Heart right ventricle (tissue), 16 donors: Measurements from ENCODE around the gene JPT2. TPM values are rescaled to one million over a fixed set of nuclear protein-coding genes. Genes with fewer than 3 reads are reported as not detected.
"Not testable (repeated sequence)": the region's sequence is repeated elsewhere in the genome, so short reads cannot be mapped to it uniquely, and the experiment has no call there.

Source experiments
- ATAC-seq, 8 donors: fragments of 200-7000 bp; cut with Tn5 transposase; one replicate each; pipeline ENCODE4 v1.9.1; 2020; ENCODE audit warnings: mild to moderate bottlenecking in 8 of 8, moderate library complexity in 8 of 8, moderate number of reproducible peaks in 1 of 8
- DNase-seq, 2 donors: peaks; one replicate each; pipeline ENCODE4 v3.0.0-alpha.2; 2020
- H3K27ac ChIP-seq, 10 donors: fragments of 200-600 bp; sonication (generic) in 2 of 10; one replicate each; pipeline versions ENCODE4 v1.5.0 to v1.8.0; 2020 to 2022; ENCODE audit warnings: mild to moderate bottlenecking in 3 of 10
- H3K27me3 ChIP-seq, 7 donors: fragments of 200-600 bp; one replicate each; pipeline ENCODE4 v1.8.0; 2021 to 2022; ENCODE audit warnings: mild to moderate bottlenecking in 2 of 7
- H3K36me3 ChIP-seq, 9 donors: fragments of 200-600 bp; sonication (generic) in 1 of 9; one replicate each; pipeline versions ENCODE4 v1.5.0 to v1.8.0; 2020 to 2022; ENCODE audit warnings: mild to moderate bottlenecking in 2 of 9
- H3K4me1 ChIP-seq, 9 donors: fragments of 200-600 bp; sonication (generic) in 1 of 9; one replicate each; pipeline versions ENCODE4 v1.5.0 to v1.8.0; 2020 to 2022; ENCODE audit warnings: mild to moderate bottlenecking in 4 of 9
- H3K4me3 ChIP-seq, 10 donors: fragments of 200-600 bp; sonication (generic) in 2 of 10; one replicate each; pipeline versions ENCODE4 v1.5.0 to v1.8.0; 2020 to 2022; ENCODE audit warnings: mild to moderate bottlenecking in 7 of 10, moderate library complexity in 2 of 10
- H3K9me3 ChIP-seq, 11 donors: fragments of 200-600 bp in 10 of 11; sonication (generic) in 2 of 11; one replicate each; pipeline versions ENCODE4 v1.5.0 to v1.8.0; 2013 to 2022; ENCODE audit warnings: mild to moderate bottlenecking in 2 of 11, control low read depth in 1 of 11, moderate library complexity in 1 of 11
- WGBS, 2 donors: extraction: QIAGEN DNeasy Blood & Tissue Kit; methylation state at CpG; one replicate each; pipeline ENCODE4 v1.1.7; 2013; ENCODE audit warnings: inconsistent platforms in 1 of 2; 5-methylcytosine and 5-hydroxymethylcytosine counted together
- intact Hi-C, 10 donors: fragments of 100-400 bp; cut with DNase I; formaldehyde crosslinking; loops; one replicate each; pipeline versions ENCODE4 v1.11.1 to v1.14.2; 2022
- polyA plus RNA-seq, 2 donors: library from polyadenylated mRNA; stranded (reverse); fragments of 200-250 nt; gene quantifications; one replicate each; pipeline ENCODE4 v1.2.3, GENCODE V29; 2013
- total RNA-seq, 10 donors: library from RNA; stranded (reverse); fragmentation: NEBNext Ultra II Directional in 3 of 10; extraction: Animal tissue kit (Norgen Biotek cat#: 25700) in 3 of 10; gene quantifications; one replicate each; pipeline versions ENCODE4 v1.2.1 to v1.2.4, GENCODE V29; 2021 to 2023
- TF ChIP-seq, protein P1 (sequence below), 9 donors: fragments of 200-600 bp; sonication (generic) in 2 of 9; IDR thresholded peaks; one replicate each; pipeline versions ENCODE4 v1.5.0 to v1.8.0; 2021 to 2022; ENCODE audit warnings: antibody characterized with exemption in 9 of 9, mild to moderate bottlenecking in 5 of 9, moderate library complexity in 1 of 9
- donor health status: Arrhythmogenic right ventricular cardiomyopathy.
- donor health status: ischemic (EF 13 %, LVEDD 7.1; RV severe dilation, severe dysfunction).
- donor health status: healthy with polysubstance abuse.
- donor health status: DM: no; HTN: yes; CAD: no.
- donor health status: DM: no; HTN: no; CAD: no.
- donor health status: ischemic (EF 25% LVEDD 6.9; RV normal size, moderate dysfunction).
- donor health status: ischemic (EF 25% LVEDD 5.7; RV mildly dilated, moderate dysfunction).
- donor health status: healthy.
- donor health status: DM: yes; HTN: yes; CAD: no.
- donor health status: Ischemic cardiomyopathy.
- donor health status: ischemic (EF 35%, LVEDD 5.7; RV mildly dilated, moderate dysfunction).
- donor health status: nonischemic (EF 11% LVEDD 7.7; RV severe dilation, severe dysfunction).
- donor health status: DM: yes; HTN: yes; CAD: no.
- donor health status: PGD.
- donor health status: ischemic (EF 29% LVEDD 5.4; RV normal size, mild dysfunction).
- donor health status: nonischemic (EF 23%, LVEDD 6.1; RV moderate dilation, normal function).

Gene JPT2
- total and polyA plus RNA-seq, 12 donors = 10.0 to 57.5 (median 32.2) TPM

DNA sequence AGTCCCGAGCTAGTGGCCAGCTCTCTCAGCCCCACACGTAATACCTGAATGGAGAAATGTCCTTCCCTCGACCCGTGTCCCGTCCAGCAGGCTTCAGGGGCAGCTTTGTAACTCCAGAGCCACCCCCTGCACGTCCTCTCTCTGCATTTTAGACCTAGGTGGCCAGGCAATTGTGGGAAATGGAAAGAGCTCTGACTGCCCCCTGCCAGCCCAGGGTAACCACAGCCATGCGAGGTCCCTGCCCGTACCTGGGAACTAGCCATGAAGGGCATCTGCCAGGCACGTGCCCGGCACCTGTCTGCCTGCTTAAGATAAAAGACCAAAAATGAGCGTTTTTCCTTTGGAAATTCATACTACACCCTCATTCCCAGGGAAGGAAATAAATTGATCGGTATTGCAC, 37.1 kb downstream of the JPT2 start:
- Histone ChIP-seq H3K4me3 (no peak overlapping the region), H3K27me3 (no peaks in the 10 kb centered on the region), H3K36me3 (peaks cover 0 to 4% (median 0%) of the 10 kb centered on the region in 9 donors), H3K27ac (peak overlapping the region in 2 of 10 donors; percentile 7 to 25), H3K4me1 (peaks cover 3 to 70% (median 33%) of the 10 kb centered on the region in 9 donors), H3K9me3 (no peaks in the 10 kb centered on the region)
- TF ChIP-seq, protein P1, sequence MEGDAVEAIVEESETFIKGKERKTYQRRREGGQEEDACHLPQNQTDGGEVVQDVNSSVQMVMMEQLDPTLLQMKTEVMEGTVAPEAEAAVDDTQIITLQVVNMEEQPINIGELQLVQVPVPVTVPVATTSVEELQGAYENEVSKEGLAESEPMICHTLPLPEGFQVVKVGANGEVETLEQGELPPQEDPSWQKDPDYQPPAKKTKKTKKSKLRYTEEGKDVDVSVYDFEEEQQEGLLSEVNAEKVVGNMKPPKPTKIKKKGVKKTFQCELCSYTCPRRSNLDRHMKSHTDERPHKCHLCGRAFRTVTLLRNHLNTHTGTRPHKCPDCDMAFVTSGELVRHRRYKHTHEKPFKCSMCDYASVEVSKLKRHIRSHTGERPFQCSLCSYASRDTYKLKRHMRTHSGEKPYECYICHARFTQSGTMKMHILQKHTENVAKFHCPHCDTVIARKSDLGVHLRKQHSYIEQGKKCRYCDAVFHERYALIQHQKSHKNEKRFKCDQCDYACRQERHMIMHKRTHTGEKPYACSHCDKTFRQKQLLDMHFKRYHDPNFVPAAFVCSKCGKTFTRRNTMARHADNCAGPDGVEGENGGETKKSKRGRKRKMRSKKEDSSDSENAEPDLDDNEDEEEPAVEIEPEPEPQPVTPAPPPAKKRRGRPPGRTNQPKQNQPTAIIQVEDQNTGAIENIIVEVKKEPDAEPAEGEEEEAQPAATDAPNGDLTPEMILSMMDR (IDR thresholded peaks at IDR 0.05) = no peak
- intact Hi-C loops = no loop called here
- no peak for ATAC-seq
- WGBS, 2 donors = 88 to 90% methylated on average over 12 of the region's 12 CpGs
- no peak for DNase-seq

DNA sequence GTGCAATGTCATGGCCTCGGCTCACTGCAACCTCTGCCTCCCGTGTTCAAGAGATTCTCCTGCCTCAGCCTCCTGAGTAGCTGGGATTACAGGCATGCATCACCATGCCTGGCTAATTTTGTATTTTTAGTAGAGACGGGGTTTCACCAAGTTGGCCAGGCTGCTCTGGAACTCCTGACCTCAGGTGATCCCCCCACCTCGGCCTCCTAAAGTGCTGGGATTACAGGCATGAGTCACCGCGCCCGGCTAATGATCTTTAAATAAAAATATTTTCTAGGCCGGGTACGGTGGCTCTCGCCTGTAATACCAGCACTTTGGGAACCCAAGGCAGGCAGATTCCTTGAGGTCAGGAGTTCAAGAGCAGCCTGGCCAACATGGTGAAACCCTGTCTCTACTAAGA, 40.2 kb downstream of the JPT2 start:
- Histone ChIP-seq H3K4me1 (peaks cover 0 to 67% (median 29%) of the 10 kb centered on the region in 9 donors), H3K27ac (peak overlapping the region in 1 of 10 donors; percentile 21)
- H3K27me3 ChIP-seq, H3K36me3 ChIP-seq, DNase-seq, ATAC-seq, H3K4me3 ChIP-seq, intact Hi-C loops, H3K9me3 ChIP-seq: not testable (repeated sequence)
- 72 to 80% methylated on average over 10 of the region's 10 CpGs for WGBS, 2 donors

DNA sequence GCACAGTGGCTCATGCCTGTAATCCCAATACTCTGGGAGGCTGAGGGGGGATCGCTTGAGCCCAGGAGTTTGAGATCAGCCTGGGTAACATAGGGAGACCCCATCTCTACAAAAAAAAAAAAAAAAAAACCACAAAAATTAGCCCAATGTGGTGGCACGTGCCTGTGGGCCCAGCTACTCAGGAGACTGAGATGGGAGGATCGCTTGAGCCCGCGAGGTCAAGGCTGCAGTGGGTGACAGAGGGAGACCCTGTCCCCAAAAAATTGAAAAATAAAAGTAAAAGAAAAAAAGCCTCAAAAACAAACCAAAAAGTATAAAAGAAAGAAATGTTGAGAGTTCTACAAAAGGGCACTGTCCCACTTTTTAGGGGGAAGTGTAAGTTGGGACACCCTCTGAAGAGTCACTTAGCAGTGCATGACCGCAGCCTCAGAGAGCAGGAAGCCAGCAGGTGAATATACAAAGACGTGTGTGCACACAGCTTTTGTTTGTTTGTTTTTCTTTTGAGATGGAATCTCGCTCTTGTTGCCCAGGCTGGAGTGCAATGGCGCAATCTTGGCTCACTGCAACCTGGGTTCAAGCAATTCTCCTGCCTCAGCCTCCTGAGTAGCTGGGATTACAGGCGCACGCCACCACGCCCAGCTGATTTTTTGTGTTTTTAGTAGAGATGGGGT, 41.6 kb downstream of the JPT2 start:
- intact Hi-C loops = not testable (repeated sequence)

DNA sequence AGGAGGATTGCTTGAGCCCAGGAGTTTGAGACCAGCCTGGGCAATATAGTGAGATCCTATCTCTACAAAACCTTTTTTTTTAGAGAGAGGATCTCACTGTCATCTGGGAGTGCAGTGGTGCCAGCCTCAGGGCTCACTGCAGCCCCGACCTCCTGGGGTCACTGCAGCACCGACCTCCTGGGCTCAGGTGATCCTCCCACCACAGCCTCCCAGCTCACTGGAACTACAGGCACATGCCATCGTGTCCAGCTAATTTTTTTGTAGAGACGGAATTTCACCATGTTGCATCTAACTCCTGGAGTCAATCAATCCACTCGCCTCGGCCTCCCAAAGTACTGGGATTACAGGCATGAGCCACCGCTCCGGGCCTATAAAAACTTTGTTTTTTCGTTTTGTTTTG, 43.3 kb downstream of the JPT2 start:
- Histone ChIP-seq H3K27ac (peak overlapping the region in 5 of 10 donors; percentile 30 to 80 (median 52)), H3K27me3 (no peaks in the 10 kb centered on the region), H3K9me3 (no peaks in the 10 kb centered on the region), H3K4me1 (peaks cover 0 to 64% (median 22%) of the 10 kb centered on the region in 9 donors), H3K36me3 (peaks cover 0 to 23% (median 12%) of the 10 kb centered on the region in 9 donors), H3K4me3 (no peak overlapping the region)
- ATAC-seq (no peak), DNase-seq (peak in 1 of 2 donors; percentile 4)
- TF ChIP-seq, protein P1 (IDR thresholded peaks at IDR 0.05) = no peak
- 97 to 98% methylated on average over 9 of the region's 9 CpGs for WGBS, 2 donors
- intact Hi-C loops = no loop called here

More for the DNA sequence above, 41.6 kb downstream of the JPT2 start:
- ATAC-seq, H3K27me3 ChIP-seq, H3K9me3 ChIP-seq, DNase-seq, H3K36me3 ChIP-seq, H3K4me3 ChIP-seq: not testable (repeated sequence)
- Histone ChIP-seq H3K27ac (peak overlapping the region in 4 of 10 donors; percentile 13 to 65 (median 33)), H3K4me1 (peaks cover 0 to 66% (median 22%) of the 10 kb centered on the region in 9 donors)
- 93 to 94% methylated on average over 12 of the region's 12 CpGs for WGBS, 2 donors

DNA sequence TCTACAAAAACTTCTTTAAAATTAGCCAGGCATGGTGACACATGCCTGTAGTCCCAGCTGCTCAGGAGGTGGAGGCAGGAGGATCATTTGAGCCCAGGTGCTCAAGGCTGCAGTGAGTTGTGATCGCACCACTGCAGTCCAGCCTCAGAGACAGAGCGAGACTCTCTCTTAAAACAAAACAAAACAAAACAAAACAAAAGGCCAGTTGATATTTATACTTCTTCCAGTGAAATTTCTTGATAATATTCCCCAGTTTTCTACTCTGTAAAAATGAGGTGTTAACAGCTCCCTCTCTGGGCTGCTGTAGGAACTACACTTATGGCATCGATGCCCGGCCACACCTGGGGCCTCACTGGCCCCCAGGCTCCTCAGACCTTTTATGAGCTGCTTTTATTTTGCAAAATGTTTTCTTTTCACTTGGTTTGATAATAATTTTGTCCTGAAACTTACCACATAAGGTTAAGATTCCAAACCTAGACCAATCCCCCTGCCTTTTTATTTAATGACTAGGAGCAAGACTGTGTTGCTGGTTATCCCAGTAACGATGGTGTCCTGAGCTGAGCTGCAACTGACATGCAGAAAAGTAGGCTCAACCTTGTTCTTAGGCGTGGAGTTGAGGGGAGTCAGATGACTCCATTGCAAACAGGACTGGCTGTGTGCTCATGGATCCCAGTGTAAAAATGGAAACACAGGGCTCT, 45.5 kb downstream of the JPT2 start:
- peak in 1 of 8 donors; percentile 45 for ATAC-seq
- H3K4me1 ChIP-seq = peaks cover 0 to 55% (median 22%) of the 10 kb centered on the region in 9 donors
- H3K36me3 ChIP-seq = peaks cover 0 to 41% (median 15%) of the 10 kb centered on the region in 9 donors
- no peak for DNase-seq
- 50 to 51% methylated on average over 6 of the region's 6 CpGs for WGBS, 2 donors
- intact Hi-C loops = no loop called here
- no peaks in the 10 kb centered on the region for H3K9me3 ChIP-seq
- peak overlapping the region in 5 of 10 donors; percentile 5 to 80 (median 29) for H3K27ac ChIP-seq
- TF ChIP-seq, protein P1 (IDR thresholded peaks at IDR 0.05) = peak; percentile 50 to 89 (median 80)
- no peaks in the 10 kb centered on the region for H3K27me3 ChIP-seq
- H3K4me3 ChIP-seq = no peak overlapping the region
